ENCODE measurements around the gene TRIML2.
"Not testable (repeated sequence)": the region's sequence is repeated elsewhere in the genome, so short reads cannot be mapped to it uniquely, and the experiment has no call there.

Gene TRIML2

DNA sequence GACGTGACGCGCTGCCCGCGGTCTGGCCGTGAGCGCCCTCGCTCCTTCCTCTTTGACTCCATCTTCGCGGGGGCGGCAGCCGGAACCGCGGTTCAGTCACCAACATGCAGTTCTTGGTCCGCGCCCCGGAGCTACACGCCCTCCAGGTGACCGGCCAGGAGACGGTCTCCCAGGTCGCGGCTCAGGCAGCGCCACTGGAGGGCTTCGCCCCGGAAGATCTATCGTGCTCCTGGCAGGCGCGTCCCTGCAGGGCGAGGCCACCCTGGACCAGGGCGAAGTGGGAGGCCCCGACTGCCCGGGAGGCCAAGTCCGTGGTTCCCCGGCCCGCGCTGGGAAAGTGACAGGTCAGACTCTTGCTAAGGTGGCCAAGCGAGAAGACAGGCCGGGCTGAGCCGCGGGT lies 2.9 kb downstream of the TRIML2 start:
- no peak for DNase-seq

DNA sequence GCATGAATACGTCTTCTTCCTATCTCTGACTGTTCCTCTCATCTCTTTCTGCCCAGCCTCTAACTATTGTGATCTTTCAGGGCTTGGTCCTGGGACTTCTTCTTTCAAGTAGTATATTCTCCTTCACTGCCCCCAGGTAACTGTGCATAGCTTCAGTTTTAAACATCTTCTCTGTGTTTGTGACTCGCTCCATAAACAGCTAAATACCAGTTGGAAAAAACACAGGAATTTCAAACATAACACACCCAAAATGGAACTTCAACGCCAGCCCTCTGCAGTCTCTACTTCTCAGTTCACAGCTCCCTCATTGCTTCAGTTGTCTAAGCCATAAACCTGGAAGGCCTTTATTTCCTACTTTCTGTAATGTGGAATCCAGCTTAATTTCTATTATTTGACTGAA lies 16.6 kb downstream of the TRIML2 start:
- no peak for DNase-seq

DNA sequence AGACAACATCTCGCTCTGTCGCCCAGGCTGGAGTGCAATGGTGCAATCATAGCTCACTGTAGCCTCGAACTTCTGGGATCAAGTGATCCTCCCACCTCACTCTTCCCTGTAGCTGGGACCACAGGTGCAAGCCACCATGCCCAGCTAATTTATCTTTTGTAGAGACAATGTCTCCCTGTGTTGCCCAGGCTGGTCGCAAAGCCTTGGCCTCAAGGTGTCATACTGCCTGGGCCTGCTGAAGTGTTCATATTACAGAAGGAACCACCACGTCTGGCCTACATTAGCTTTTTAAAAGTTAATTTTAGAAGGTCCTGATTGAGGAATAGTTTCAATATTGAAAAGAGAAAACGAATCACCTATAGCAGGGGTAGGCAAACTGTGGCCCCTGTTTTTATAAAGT lies 22.5 kb downstream of the TRIML2 start:
- no peak for DNase-seq

DNA sequence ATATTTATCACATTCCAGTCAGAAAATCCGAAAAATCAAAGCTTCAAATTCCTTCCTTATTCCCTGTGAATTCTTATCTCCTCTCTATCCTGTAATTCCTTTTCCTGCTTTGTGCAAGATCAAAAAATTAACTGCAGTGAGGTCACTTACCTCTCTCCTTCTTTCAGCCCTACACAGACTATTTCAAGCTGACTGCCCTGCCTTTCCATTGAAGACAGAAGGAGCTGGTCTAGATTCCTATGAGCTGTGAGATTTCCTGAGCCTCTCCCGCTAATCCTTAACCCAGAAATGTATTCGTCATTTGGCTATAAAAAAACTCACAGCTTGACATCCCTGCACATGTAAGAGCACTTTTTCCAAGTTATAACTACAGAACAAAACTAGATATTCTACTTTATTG lies 26.6 kb downstream of the TRIML2 start:
- no peak for DNase-seq

DNA sequence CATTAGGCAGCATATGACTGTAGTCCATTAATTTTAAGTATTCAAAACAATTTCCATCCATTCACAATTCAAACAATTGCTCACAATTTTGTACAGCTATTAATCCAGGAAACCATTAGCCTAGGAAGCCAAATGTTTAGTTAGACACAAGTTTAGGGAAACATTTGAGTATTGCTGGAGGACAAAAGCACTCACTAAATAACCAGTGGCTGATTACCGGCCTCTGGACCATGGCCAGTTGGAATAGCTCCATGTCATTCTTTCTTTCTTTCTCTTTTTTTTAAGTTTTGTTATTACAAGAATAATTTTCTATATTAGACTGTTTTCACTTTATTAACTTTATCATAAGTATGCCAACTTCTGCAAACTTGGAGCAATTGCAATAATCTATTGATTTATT lies 31.3 kb downstream of the TRIML2 start:
- DNase-seq: no peak

DNA sequence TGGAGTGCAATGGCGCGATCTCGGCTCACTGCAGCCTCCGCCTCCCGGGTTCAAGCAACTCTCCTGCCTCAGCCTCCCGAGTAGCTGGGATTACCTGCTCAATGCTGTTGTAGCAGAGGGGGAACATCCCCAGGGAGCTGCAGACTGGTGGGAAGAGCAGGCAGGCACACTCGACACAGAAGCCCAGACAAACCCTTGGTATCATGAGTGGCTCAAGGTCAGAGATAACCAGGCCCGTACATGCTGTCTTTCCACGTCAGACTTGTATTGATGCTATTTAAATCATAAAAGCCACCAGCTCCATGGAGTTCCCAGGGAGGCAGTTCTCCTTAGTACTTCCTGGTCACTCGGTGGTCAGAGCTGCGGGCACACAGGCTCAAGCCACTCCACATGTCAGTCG lies 33.2 kb downstream of the TRIML2 start:
- no peak for DNase-seq

DNA sequence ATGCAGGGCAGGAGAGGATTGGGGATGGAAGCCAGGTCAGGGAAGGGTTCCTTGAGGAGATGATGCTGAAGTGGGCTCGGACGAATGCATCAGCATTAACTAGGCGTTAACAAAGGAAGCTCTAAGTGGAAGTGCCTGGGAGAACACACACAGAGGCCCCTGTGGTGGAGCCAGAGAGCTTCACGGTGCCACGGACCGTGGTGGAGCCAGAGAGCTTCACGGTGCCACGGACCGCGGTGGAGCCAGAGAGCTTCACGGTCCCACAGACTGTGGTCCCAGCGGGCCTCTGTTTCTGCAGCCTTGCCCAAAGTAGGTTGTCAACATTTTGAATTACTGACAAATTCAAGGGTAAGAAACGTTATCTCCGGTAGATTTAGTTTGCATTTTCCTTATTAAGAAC lies 48.3 kb downstream of the TRIML2 start:
- DNase-seq: no peak

DNA sequence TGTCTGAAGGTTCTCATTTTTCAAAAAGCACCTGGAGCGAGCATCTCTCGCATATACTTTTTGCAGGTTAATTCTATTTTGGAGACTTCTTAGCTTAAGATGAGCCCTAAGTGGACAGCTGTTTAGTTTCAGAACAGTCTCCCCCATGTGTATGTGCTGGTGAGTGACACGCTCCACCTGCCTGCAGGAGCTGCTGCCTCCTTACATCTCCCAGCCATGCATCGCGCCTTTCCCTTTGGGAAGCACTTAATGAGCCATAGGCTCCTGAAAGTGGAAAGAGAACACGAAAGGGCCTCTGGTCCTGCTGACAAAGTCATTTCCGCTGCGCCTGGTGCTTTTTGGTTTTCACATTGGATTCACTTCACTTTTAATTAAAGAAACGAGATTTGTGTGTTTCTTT lies 56.1 kb downstream of the TRIML2 start:
- no peak for DNase-seq

DNA sequence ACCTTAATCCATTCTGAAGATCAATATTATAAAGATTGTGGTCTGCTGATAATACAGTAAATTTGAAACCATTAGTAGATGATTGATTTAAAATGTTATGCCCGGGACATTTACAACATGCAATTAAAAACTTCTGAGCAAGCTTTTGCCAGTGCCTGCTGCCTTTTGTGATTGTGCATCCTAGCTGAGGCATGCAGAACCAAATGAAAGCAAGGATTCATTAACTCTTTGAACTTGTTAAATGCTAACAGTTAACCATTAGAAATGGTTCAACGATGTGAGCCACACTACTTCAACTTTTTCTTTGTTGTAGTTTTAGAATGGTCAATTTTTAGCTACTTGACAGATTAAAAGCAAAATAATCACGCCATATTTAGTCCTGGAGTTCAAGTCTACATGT lies 62.7 kb downstream of the TRIML2 start:
- no peak for DNase-seq

DNA sequence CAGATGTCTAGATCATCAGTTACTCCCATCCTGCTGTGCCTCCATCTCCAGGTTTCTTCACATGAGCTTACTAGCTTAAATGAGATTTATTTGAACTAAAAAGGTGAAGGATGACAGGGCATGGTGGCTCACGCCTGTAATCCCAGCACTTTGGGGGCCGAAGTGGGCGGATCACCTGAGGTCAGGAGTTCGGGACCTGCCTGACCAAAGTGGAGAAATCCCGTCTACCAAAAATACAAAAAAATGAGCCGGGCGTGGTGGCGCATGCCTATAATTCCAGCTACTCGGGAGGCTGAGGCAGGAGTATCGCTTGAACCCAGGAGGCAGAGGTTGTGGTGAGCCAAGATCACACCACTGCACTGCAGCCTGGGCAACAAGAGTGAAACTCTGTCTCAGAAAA lies 63.9 kb downstream of the TRIML2 start:
- DNase-seq: not testable (repeated sequence)

DNA sequence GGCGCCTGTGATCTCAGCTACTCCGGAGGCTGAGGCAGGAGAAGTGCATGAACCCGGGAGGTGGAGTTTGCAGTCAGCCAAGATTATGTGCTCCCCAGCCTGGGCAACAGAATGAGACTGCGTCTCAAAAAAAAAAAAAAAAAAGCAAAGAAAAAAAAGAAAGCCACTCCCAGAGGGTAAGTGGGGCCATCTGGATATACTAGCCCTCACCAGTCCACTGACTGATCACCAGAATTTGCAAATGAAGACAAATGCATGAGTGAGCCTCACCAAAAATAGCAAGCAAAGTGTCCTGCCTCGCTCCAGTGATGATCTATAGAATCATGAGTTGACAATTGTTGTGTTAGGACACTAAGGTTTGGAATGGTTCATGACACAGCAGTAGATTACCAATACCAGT lies 66.2 kb downstream of the TRIML2 start:
- DNase-seq: no peak

DNA sequence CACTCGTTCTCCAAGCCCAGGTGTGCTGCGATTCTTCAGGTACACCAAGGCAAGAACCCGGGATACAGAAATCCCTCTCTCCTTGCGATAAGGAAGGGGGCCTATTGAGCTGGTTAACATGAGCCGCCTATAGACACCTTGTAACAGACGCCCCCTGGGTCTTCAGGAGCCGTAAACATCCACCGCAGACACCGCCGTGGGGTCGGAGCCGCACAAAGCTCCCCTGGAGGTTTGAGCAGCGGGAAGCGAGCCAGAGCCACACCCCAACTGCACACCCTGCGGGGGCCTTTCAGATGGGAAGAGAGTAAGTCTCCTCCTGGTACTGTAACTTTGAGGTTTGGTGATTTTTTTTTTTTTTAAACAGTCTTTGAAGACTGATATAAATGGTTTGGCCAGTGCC lies 67.2 kb downstream of the TRIML2 start:
- no peak for DNase-seq

DNA sequence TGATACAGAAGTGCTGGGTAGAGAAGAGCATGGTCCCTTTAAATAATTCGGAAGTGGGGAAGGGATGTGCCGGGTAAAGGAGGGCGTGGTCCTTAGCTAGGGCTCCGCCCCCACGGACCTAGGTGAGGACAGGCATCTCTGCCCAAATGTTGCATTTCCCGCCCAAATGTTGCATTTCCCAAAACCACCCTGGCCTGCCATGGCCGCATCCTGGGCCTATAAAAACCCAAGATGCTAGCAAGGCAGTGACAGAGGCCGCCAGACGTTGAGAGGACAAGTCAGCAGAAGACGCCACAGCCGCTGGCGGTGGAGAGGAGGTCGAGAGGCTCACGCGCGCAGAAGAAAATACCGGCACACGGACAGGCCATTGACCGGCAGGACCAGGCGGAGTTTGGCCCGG lies 67.7 kb downstream of the TRIML2 start:
- DNase-seq: no peak
